ENCODE measurements around the gene SREBF1. TPM values are rescaled to one million over a fixed set of nuclear protein-coding genes. Genes with fewer than 3 reads are reported as not detected.
A peak's percentile ranks its signal among the peaks of the same experiment; 100 is the strongest.

Gene SREBF1
- total RNA-seq, 2 experiments from 2014 or later = 218 to 229 TPM

GRCh38 chr17:17796787-17797061 is 40.1 kb downstream of the SREBF1 start:
- Mint-ChIP-seq H3K36me3 (peaks cover 5% of the 10 kb centered on the region), H3K9me3 (no peaks in the 10 kb centered on the region), H3K27ac (no peak overlapping the region), H3K27me3 (no peaks in the 10 kb centered on the region), H3K4me3 (no peak overlapping the region), H3K4me1 (peaks cover 18% of the 10 kb centered on the region)
- ATAC-seq (ENCODE audit: low read depth) (no peak), DNase-seq (no peak)
- POLR2A ChIA-PET = no interaction called here

GRCh38 chr17:17795946-17796786 is 40.6 kb downstream of the SREBF1 start:
- Mint-ChIP-seq H3K36me3 (peaks cover 5% of the 10 kb centered on the region), H3K27me3 (no peaks in the 10 kb centered on the region), H3K27ac (no peak overlapping the region), H3K9me3 (no peaks in the 10 kb centered on the region), H3K4me3 (no peak overlapping the region), H3K4me1 (peaks cover 22% of the 10 kb centered on the region)
- ATAC-seq (ENCODE audit: low read depth) = no peak
- POLR2A ChIA-PET = no interaction called here
- DNase-seq = no peak

- Mint-ChIP-seq H3K36me3 (peaks cover 5% of the 10 kb centered on the region), H3K27me3 (no peaks in the 10 kb centered on the region), H3K9me3 (no peaks in the 10 kb centered on the region), H3K4me3 (no peak overlapping the region), H3K4me1 (peaks cover 22% of the 10 kb centered on the region), H3K27ac (no peak overlapping the region)
- POLR2A ChIA-PET = no interaction called here
- DNase-seq (no peak), ATAC-seq (ENCODE audit: low read depth) (no peak)
These were observed 41.5 kb downstream of the SREBF1 start for GRCh38 chr17:17795296-17795695.

GRCh38 chr17:17794382-17794781 is 42.4 kb downstream of the SREBF1 start:
- H3K27me3 Mint-ChIP-seq = no peaks in the 10 kb centered on the region
- ATAC-seq (ENCODE audit: low read depth) (no peak), DNase-seq (no peak)
- H3K4me3 Mint-ChIP-seq = no peak overlapping the region
- peaks cover 5% of the 10 kb centered on the region for H3K36me3 Mint-ChIP-seq
- POLR2A ChIA-PET = interaction anchor here (1.1 kb wide), 1 partner anchor 9 kb away, joined by 5 read pairs; no protein-coding TSS in a partner anchor
- peaks cover 24% of the 10 kb centered on the region for H3K4me1 Mint-ChIP-seq
- no peak overlapping the region for H3K27ac Mint-ChIP-seq
- no peaks in the 10 kb centered on the region for H3K9me3 Mint-ChIP-seq

- peak overlapping the region; percentile 42 for H3K4me3 Mint-ChIP-seq
- peaks cover 5% of the 10 kb centered on the region for H3K36me3 Mint-ChIP-seq
- peaks cover 24% of the 10 kb centered on the region for H3K4me1 Mint-ChIP-seq
These were observed 43.2 kb downstream of the SREBF1 start for GRCh38 chr17:17793378-17794214.

GRCh38 chr17:17792551-17793377 is 44.0 kb downstream of the SREBF1 start:
- POLR2A ChIA-PET = interaction anchor here (1.0 to 2.5 kb wide), 6 partner anchors 8 to 110 kb away, joined by 3 to 9 read pairs (median 5); no protein-coding TSS in a partner anchor
- Mint-ChIP-seq H3K4me1 (peaks cover 24% of the 10 kb centered on the region), H3K27me3 (no peaks in the 10 kb centered on the region), H3K27ac (peak overlapping the region; percentile 85), H3K36me3 (peaks cover 5% of the 10 kb centered on the region), H3K4me3 (peak overlapping the region; percentile 60), H3K9me3 (no peaks in the 10 kb centered on the region)
- peak; percentile 64 for DNase-seq
- peak; percentile 94 for ATAC-seq (ENCODE audit: low read depth)

More at GRCh38 chr17:17793378-17794214, 43.2 kb downstream of the SREBF1 start:
- H3K27me3 Mint-ChIP-seq = no peaks in the 10 kb centered on the region
- H3K9me3 Mint-ChIP-seq = no peaks in the 10 kb centered on the region
- ATAC-seq (ENCODE audit: low read depth) (no peak), DNase-seq (no peak)
- H3K27ac Mint-ChIP-seq = peak overlapping the region; percentile 85
- POLR2A ChIA-PET = interaction anchor here (0.6 to 2.5 kb wide), 9 partner anchors 8 to 111 kb away, joined by 3 to 9 read pairs (median 4); no protein-coding TSS in a partner anchor

- H3K27ac Mint-ChIP-seq = peak overlapping the region; percentile 85
- no peak for ATAC-seq (ENCODE audit: low read depth)
- DNase-seq = no peak
These were observed 44.7 kb downstream of the SREBF1 start for GRCh38 chr17:17792037-17792550.

GRCh38 chr17:17790637-17791464 is 45.9 kb downstream of the SREBF1 start:
- DNase-seq (no peak), ATAC-seq (ENCODE audit: low read depth) (no peak)
- Mint-ChIP-seq H3K4me3 (no peak overlapping the region), H3K36me3 (peaks cover 5% of the 10 kb centered on the region), H3K9me3 (no peaks in the 10 kb centered on the region), H3K27ac (no peak overlapping the region), H3K27me3 (no peaks in the 10 kb centered on the region), H3K4me1 (peaks cover 24% of the 10 kb centered on the region)
- POLR2A ChIA-PET = interaction anchor here (0.6 to 2.5 kb wide), 2 partner anchors 18 to 108 kb away, joined by 3 to 9 read pairs; no protein-coding TSS in a partner anchor

More at GRCh38 chr17:17792037-17792550, 44.7 kb downstream of the SREBF1 start:
- Mint-ChIP-seq H3K4me1 (peaks cover 24% of the 10 kb centered on the region), H3K27me3 (no peaks in the 10 kb centered on the region), H3K9me3 (no peaks in the 10 kb centered on the region), H3K4me3 (peak overlapping the region; percentile 55), H3K36me3 (peaks cover 5% of the 10 kb centered on the region)
- POLR2A ChIA-PET = interaction anchor here (0.6 to 2.5 kb wide), 5 partner anchors 8 to 401 kb away, joined by 3 to 9 read pairs (median 5); no protein-coding TSS in a partner anchor

- DNase-seq = no peak
- POLR2A ChIA-PET = no interaction called here
- no peak overlapping the region for H3K4me3 Mint-ChIP-seq
- H3K36me3 Mint-ChIP-seq = peaks cover 5% of the 10 kb centered on the region
- no peaks in the 10 kb centered on the region for H3K9me3 Mint-ChIP-seq
- H3K27ac Mint-ChIP-seq = peak overlapping the region; percentile 38
- no peak for ATAC-seq (ENCODE audit: low read depth)
- H3K27me3 Mint-ChIP-seq = no peaks in the 10 kb centered on the region
- peaks cover 28% of the 10 kb centered on the region for H3K4me1 Mint-ChIP-seq
These were observed 46.8 kb downstream of the SREBF1 start for GRCh38 chr17:17789828-17790636.

- Mint-ChIP-seq H3K4me3 (no peak overlapping the region), H3K27ac (peak overlapping the region; percentile 38), H3K36me3 (peaks cover 5% of the 10 kb centered on the region), H3K27me3 (no peaks in the 10 kb centered on the region), H3K4me1 (peaks cover 33% of the 10 kb centered on the region), H3K9me3 (no peaks in the 10 kb centered on the region)
- POLR2A ChIA-PET = no interaction called here
- ATAC-seq (ENCODE audit: low read depth) = no peak
- DNase-seq = no peak
These were observed 47.4 kb downstream of the SREBF1 start for GRCh38 chr17:17789410-17789809.

- POLR2A ChIA-PET = no interaction called here
- no peak overlapping the region for H3K4me3 Mint-ChIP-seq
- H3K4me1 Mint-ChIP-seq = peaks cover 35% of the 10 kb centered on the region
- DNase-seq (no peak), ATAC-seq (ENCODE audit: low read depth) (no peak)
- H3K27ac Mint-ChIP-seq = no peak overlapping the region
- H3K27me3 Mint-ChIP-seq = no peaks in the 10 kb centered on the region
- H3K36me3 Mint-ChIP-seq = peaks cover 5% of the 10 kb centered on the region
- H3K9me3 Mint-ChIP-seq = no peaks in the 10 kb centered on the region
These were observed 47.8 kb downstream of the SREBF1 start for GRCh38 chr17:17788967-17789366.

Measured in activated naive CD8-positive, alpha-beta T cell treated with anti-CD3 and anti-CD28 coated beads, Interleukin-2, amount 10 ng/mL, durations not matched to agents 7 days and 5 days (primary cell).